BLaER1 treated with 17β-estradiol and CSF1 and Interleukin-3, amounts not matched to agents 10 nM and 100 nM (cell line): ENCODE results near the gene TBC1D22B.

Experiments
- H3K27ac ChIP-seq, 11 experiments: shearing (Covaris generic); formaldehyde crosslinking; 2 replicates each; pipeline ENCODE4 v1.8.1; 2022
- H3K27me3 ChIP-seq, 11 experiments: shearing (Covaris generic); formaldehyde crosslinking; 2 replicates each; pipeline ENCODE4 v1.8.1; 2022
- H3K36me3 ChIP-seq, 11 experiments: shearing (Covaris generic); formaldehyde crosslinking; 2 replicates each; pipeline ENCODE4 v1.8.1; 2022
- H3K4me1 ChIP-seq, 10 experiments: shearing (Covaris generic); formaldehyde crosslinking; 2 replicates each; pipeline ENCODE4 v1.8.1; 2022
- H3K4me2 ChIP-seq, 11 experiments: shearing (Covaris generic); formaldehyde crosslinking; 2 replicates each; pipeline ENCODE4 v1.8.1; 2022
- H3K4me3 ChIP-seq, 10 experiments: shearing (Covaris generic); formaldehyde crosslinking; 2 replicates each; pipeline ENCODE4 v1.8.1; 2022
- H3K9ac ChIP-seq, 11 experiments: shearing (Covaris generic); formaldehyde crosslinking; 2 replicates each; pipeline ENCODE4 v1.8.1; 2022
- H3K9me3 ChIP-seq, 11 experiments: shearing (Covaris generic); formaldehyde crosslinking; replicated peaks in 1 of 11; 2 replicates each; pipeline ENCODE4 v1.8.1; 2022
- H4K20me1 ChIP-seq, 11 experiments: shearing (Covaris generic); formaldehyde crosslinking; 2 replicates each; pipeline ENCODE4 v1.8.1; 2022
- Cebpa-rat ChIP-seq, 11 experiments: shearing (Covaris generic); IDR thresholded peaks; 2 replicates each; pipeline ENCODE4 v1.8.1; 2022

Gene TBC1D22B

DNA sequence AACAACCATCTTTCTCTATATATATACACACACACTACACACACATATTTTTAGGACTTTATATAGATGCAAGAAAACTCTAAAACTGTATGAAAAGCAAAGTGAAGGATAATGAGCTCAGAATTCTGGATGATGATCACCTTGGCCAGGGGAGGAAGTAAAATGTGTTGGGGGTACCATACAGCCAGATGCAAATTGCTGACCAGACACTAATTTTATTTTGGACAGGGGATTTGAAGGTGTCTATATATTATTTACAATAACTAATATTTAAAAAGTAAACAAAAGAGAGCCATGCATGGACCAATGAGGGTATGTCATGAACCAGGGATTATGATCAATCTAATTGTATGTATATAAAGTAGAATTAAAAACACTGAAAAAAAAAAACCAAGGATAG is 19.8 kb upstream of the TBC1D22B start:
- Histone ChIP-seq H4K20me1 (no peaks in the 10 kb centered on the region), H3K9ac (no peak overlapping the region), H3K9me3 (peaks cover 0 to 2% (median 0%) of the 10 kb centered on the region in 11 experiments; a peak in 1 of 22 replicates), H3K4me3 (no peak overlapping the region), H3K4me2 (no peak overlapping the region), H3K27ac (no peak overlapping the region), H3K27me3 (no peaks in the 10 kb centered on the region), H3K36me3 (no peaks in the 10 kb centered on the region), H3K4me1 (peaks cover 10 to 45% (median 12%) of the 10 kb centered on the region in 10 experiments)
- TF ChIP-seq Cebpa-rat (IDR thresholded peaks at IDR 0.05) = no peak

- H3K9me3 ChIP-seq = peaks cover 0 to 2% (median 0%) of the 10 kb centered on the region in 11 experiments; a peak in 1 of 22 replicates
- no peak overlapping the region; a peak in 1 of 22 replicates for H3K9ac ChIP-seq
- H3K4me1 ChIP-seq = peaks cover 10 to 50% (median 12%) of the 10 kb centered on the region in 10 experiments
- H3K36me3 ChIP-seq = no peaks in the 10 kb centered on the region
- no peaks in the 10 kb centered on the region for H3K27me3 ChIP-seq
- H3K4me3 ChIP-seq = no peak overlapping the region
- no peaks in the 10 kb centered on the region for H4K20me1 ChIP-seq
- H3K4me2 ChIP-seq = peak overlapping the region in 3 of 11 experiments; percentile 50 to 63 (median 56); a peak in 5 of 22 replicates
- H3K27ac ChIP-seq = peak overlapping the region in 3 of 11 experiments; percentile 62 to 78 (median 71); a peak in 4 of 22 replicates
- no peak for TF ChIP-seq Cebpa-rat (IDR thresholded peaks at IDR 0.05)
Measured at GRCh38 chr6:37238381-37238780, 19.2 kb upstream of the TBC1D22B start.

DNA sequence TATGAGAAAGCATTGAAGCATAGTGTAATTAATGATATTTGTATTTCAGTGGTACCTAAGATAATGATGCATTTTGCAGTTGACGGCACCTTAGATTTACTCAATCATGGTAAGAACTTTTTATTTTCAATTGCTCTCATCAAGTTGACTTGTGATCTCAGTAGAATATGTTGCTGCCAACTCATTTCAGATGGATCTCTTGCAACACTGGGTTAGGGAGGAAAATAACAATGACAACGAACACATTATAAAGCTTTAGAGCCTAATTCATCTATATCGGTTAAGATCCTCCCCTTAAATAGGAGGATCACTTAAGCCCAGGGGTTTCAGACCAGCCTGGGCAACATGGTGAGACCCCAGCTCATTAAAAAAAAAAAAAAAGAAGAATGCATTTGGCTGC is 18.0 kb upstream of the TBC1D22B start:
- H3K4me3 ChIP-seq = no peak overlapping the region
- no peaks in the 10 kb centered on the region for H3K27me3 ChIP-seq
- peaks cover 10 to 50% (median 12%) of the 10 kb centered on the region in 10 experiments for H3K4me1 ChIP-seq
- H3K27ac ChIP-seq = peak overlapping the region in 9 of 11 experiments; percentile 4 to 71 (median 38); a peak in 10 of 22 replicates
- H3K9ac ChIP-seq = peak overlapping the region in 1 of 11 experiments; percentile 4; a peak in 1 of 22 replicates
- H3K36me3 ChIP-seq = no peaks in the 10 kb centered on the region
- peak overlapping the region; percentile 24 to 69 (median 50); a peak in 20 of 22 replicates for H3K4me2 ChIP-seq
- no peaks in the 10 kb centered on the region for H4K20me1 ChIP-seq
- peaks cover 0 to 2% (median 0%) of the 10 kb centered on the region in 11 experiments; a peak in 1 of 22 replicates for H3K9me3 ChIP-seq
- no peak for TF ChIP-seq Cebpa-rat (IDR thresholded peaks at IDR 0.05)

DNA sequence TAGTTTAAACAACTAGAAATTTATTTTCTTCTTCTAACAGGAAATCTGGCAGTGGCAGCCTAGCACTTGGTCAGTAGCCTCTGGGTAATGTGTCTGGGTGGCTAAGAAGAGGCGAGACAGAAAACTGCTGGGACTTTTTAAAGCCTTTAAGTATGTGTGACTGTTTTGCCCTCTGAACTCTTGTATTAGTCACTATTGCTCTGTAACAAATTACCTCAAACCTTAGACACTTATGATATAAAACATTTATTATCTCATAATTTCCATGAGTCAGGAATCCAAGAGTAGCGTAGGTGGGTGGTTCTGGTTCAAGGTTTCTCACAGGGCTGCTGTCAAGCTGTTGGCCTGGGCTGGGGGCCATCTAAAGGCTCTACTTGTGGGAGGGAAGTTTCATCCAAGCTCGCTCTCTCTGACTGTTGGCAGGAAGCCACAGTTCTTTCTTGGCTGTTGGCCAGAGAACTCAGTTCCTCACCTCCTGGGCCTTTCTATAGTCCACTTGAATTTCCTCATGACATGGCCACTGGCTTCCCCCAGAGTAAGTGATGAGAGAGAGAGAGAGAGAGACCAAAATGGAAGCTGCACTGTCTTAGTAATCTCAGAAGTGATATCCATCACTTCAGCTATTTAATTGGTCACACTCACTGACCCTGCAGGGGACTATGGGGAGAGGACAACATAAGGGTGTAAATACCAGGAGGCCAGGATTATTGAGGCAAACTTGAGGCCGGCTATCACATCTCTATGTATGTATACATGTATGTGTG is 17.4 kb upstream of the TBC1D22B start:
- H3K4me2 ChIP-seq = peak overlapping the region; percentile 24 to 69 (median 50); a peak in 21 of 22 replicates
- H3K36me3 ChIP-seq = no peaks in the 10 kb centered on the region
- H3K27me3 ChIP-seq = no peaks in the 10 kb centered on the region
- peaks cover 10 to 55% (median 12%) of the 10 kb centered on the region in 10 experiments for H3K4me1 ChIP-seq
- H4K20me1 ChIP-seq = no peaks in the 10 kb centered on the region
- no peak for TF ChIP-seq Cebpa-rat (IDR thresholded peaks at IDR 0.05)
- no peak overlapping the region for H3K4me3 ChIP-seq
- peak overlapping the region in 2 of 11 experiments; percentile 4; a peak in 1 of 22 replicates for H3K9ac ChIP-seq
- H3K27ac ChIP-seq = peak overlapping the region in 9 of 11 experiments; percentile 4 to 71 (median 38); a peak in 12 of 22 replicates
- H3K9me3 ChIP-seq = peaks cover 0 to 2% (median 0%) of the 10 kb centered on the region in 11 experiments; a peak in 1 of 22 replicates

GRCh38 chr6:37241131-37241530 is 16.4 kb upstream of the TBC1D22B start:
- Histone ChIP-seq H3K27me3 (no peaks in the 10 kb centered on the region), H3K4me2 (peak overlapping the region in 1 of 11 experiments; percentile 23; a peak in 1 of 22 replicates), H4K20me1 (no peaks in the 10 kb centered on the region), H3K4me3 (no peak overlapping the region), H3K27ac (no peak overlapping the region), H3K9ac (no peak overlapping the region), H3K4me1 (peaks cover 10 to 57% (median 12%) of the 10 kb centered on the region in 10 experiments), H3K9me3 (no peaks in the 10 kb centered on the region), H3K36me3 (no peaks in the 10 kb centered on the region)
- no peak for TF ChIP-seq Cebpa-rat (IDR thresholded peaks at IDR 0.05)

- Histone ChIP-seq H3K9ac (peak overlapping the region in 1 of 11 experiments; percentile 26; a peak in 1 of 22 replicates), H3K27me3 (no peaks in the 10 kb centered on the region), H3K4me2 (peak overlapping the region in 2 of 11 experiments; percentile 53 to 57; a peak in 4 of 22 replicates), H3K4me1 (peaks cover 10 to 57% (median 12%) of the 10 kb centered on the region in 10 experiments), H3K36me3 (no peaks in the 10 kb centered on the region), H3K9me3 (no peaks in the 10 kb centered on the region), H4K20me1 (no peaks in the 10 kb centered on the region), H3K4me3 (no peak overlapping the region), H3K27ac (peak overlapping the region in 3 of 11 experiments; percentile 53 to 73 (median 68); a peak in 5 of 22 replicates)
- no peak for TF ChIP-seq Cebpa-rat (IDR thresholded peaks at IDR 0.05)
Measured at GRCh38 chr6:37241775-37242428, 15.7 kb upstream of the TBC1D22B start.

GRCh38 chr6:37242429-37243052 is 15.0 kb upstream of the TBC1D22B start:
- TF ChIP-seq Cebpa-rat (IDR thresholded peaks at IDR 0.05) = no peak
- Histone ChIP-seq H3K9me3 (no peaks in the 10 kb centered on the region), H3K4me2 (peak overlapping the region in 2 of 11 experiments; percentile 53 to 57; a peak in 4 of 22 replicates), H4K20me1 (no peaks in the 10 kb centered on the region), H3K4me1 (peaks cover 10 to 57% (median 12%) of the 10 kb centered on the region in 10 experiments), H3K27me3 (no peaks in the 10 kb centered on the region), H3K9ac (peak overlapping the region in 1 of 11 experiments; percentile 26; a peak in 1 of 22 replicates), H3K27ac (peak overlapping the region in 3 of 11 experiments; percentile 53 to 73 (median 68); a peak in 5 of 22 replicates), H3K4me3 (no peak overlapping the region), H3K36me3 (no peaks in the 10 kb centered on the region)

DNA sequence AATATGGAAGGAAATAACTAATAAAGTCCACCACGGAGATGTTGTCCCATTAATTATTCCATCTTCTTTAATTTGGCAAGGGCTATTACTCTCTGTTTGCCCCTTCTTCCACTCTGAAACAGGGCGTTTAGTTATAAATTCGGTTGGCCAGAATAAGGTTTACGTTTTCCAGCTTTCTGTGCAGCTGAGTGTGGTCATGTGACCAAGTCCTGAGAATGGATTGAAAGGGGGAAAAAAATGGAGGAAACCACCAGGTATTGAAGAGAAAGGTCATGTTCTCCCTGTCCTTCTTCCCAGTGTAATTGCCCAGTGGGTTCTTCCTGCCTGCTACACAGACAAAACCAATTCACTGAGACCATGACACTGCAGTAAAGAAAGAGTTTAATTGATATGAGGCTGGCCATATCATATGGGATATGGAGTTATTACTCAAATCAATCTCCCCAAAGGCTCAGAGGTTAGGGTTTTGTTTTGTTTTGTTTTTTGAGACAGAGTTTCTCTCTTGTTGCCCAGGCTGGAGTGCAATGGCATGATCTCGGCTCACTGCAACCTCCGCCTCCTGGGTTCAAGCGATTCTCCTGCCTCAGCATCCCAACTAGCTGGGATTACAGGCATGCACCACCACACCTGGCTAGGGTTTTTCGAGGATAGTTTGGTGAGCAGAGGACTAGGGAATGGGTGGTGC is 14.3 kb upstream of the TBC1D22B start:
- H3K9me3 ChIP-seq = no peaks in the 10 kb centered on the region
- H3K4me2 ChIP-seq = peak overlapping the region in 2 of 11 experiments; percentile 53 to 57; a peak in 4 of 22 replicates
- H4K20me1 ChIP-seq = no peaks in the 10 kb centered on the region
- no peak overlapping the region for H3K9ac ChIP-seq
- H3K27me3 ChIP-seq = no peaks in the 10 kb centered on the region
- peak overlapping the region in 2 of 11 experiments; percentile 68 to 73; a peak in 4 of 22 replicates for H3K27ac ChIP-seq
- H3K4me3 ChIP-seq = no peak overlapping the region
- peaks cover 10 to 55% (median 12%) of the 10 kb centered on the region in 10 experiments for H3K4me1 ChIP-seq
- no peak for TF ChIP-seq Cebpa-rat (IDR thresholded peaks at IDR 0.05)
- H3K36me3 ChIP-seq = no peaks in the 10 kb centered on the region
